Upper lobe of left lung (tissue), 6 donors: ENCODE measurements around the gene MOSMO. TPM values are rescaled to one million over a fixed set of nuclear protein-coding genes. Genes with fewer than 3 reads are reported as not detected.
"Not testable (repeated sequence)": the region's sequence is repeated elsewhere in the genome, so short reads cannot be mapped to it uniquely, and the experiment has no call there.

Experiments
- ATAC-seq, 2 donors: fragments of 200-7000 bp; cut with Tn5 transposase; one replicate each; pipeline ENCODE4 v1.9.1; 2022; ENCODE audit warnings: mild to moderate bottlenecking in 2 of 2, moderate library complexity in 2 of 2; ENCODE audit not compliant: low FRiP score in 2 of 2
- DNase-seq, 2 donors: peaks; one replicate each; pipeline ENCODE4 v3.0.0-alpha.2; 2019 to 2020
- H3K27ac ChIP-seq, 4 donors: fragments of 200-600 bp; sonication (generic); one replicate each; pipeline ENCODE4 v1.5.1; 2016 to 2019
- H3K27me3 ChIP-seq, 4 donors: fragments of 200-600 bp; sonication (generic); one replicate each; pipeline ENCODE4 v1.5.1; 2017 to 2019
- H3K36me3 ChIP-seq, 4 donors: fragments of 200-600 bp; sonication (generic); one replicate each; pipeline ENCODE4 v1.5.1; 2016 to 2019
- H3K4me1 ChIP-seq, 4 donors: fragments of 200-600 bp; sonication (generic); one replicate each; pipeline ENCODE4 v1.5.1; 2018 to 2019
- H3K4me3 ChIP-seq, 4 donors: fragments of 200-600 bp; sonication (generic); one replicate each; pipeline ENCODE4 v1.5.1; 2017 to 2019; ENCODE audit warnings: mild to moderate bottlenecking in 2 of 4, moderate library complexity in 1 of 4
- H3K9me3 ChIP-seq, 4 donors: fragments of 200-600 bp; sonication (generic); one replicate each; pipeline ENCODE4 v1.5.1; 2018 to 2019
- CTCF ChIP-seq, 6 experiments: fragments of 450-650 bp in 4 of 6; fragments of 200-600 bp in 2 of 6; sonication (generic) in 2 of 6; IDR thresholded peaks; one replicate each; pipeline ENCODE4 v1.5.1; 2016 to 2019; ENCODE audit warnings: antibody characterized with exemption in 6 of 6
- EP300 ChIP-seq, 4 donors: sonication (generic); formaldehyde crosslinking; IDR thresholded peaks; one replicate each; pipeline ENCODE4 v1.5.1; 2017; ENCODE audit warnings: antibody characterized with exemption in 4 of 4, control low read depth in 2 of 4
- POLR2A ChIP-seq, 4 donors: fragments of 450-650 bp; IDR thresholded peaks; one replicate each; pipeline ENCODE4 v1.5.1; 2016 to 2017; ENCODE audit warnings: antibody characterized with exemption in 4 of 4, mild to moderate bottlenecking in 2 of 4
- POLR2AphosphoS5 ChIP-seq, 2 donors: sonication (generic); formaldehyde crosslinking; IDR thresholded peaks; one replicate each; pipeline ENCODE4 v1.5.1; 2017; ENCODE audit warnings: antibody characterized with exemption in 2 of 2
- WGBS, 2 donors: methylation state at CpG; one replicate each; pipeline ENCODE4 v1.1.5; 2017 to 2018; 5-methylcytosine and 5-hydroxymethylcytosine counted together
- total RNA-seq, 6 donors: library from RNA; depleted of rRNA in 4 of 6; stranded (reverse); fragments of >200 nt in 4 of 6; gene quantifications; one replicate each; pipeline versions ENCODE4 v1.1.0 to v1.2.1, GENCODE V29; 2016 to 2021
- donor health status: DM: no; HTN: no; CAD: no; lungs with moderate emphysema.
- donor health status: DM: no; HTN: yes; CAD: no; lungs with severe emphysema.

Gene MOSMO
- total RNA-seq, 6 donors from 2014 or later: 10.8 to 24.6 (median 15.9) TPM

GRCh38 chr16:21996923-21997696, 10.8 kb upstream of the MOSMO start:
- no peaks in the 10 kb centered on the region for H3K9me3 ChIP-seq
- peaks cover 6 to 17% (median 10%) of the 10 kb centered on the region in 4 donors for H3K4me1 ChIP-seq
- no peak for TF ChIP-seq POLR2AphosphoS5 (IDR thresholded peaks at IDR 0.05)
- TF ChIP-seq POLR2A (IDR thresholded peaks at IDR 0.05): no peak
- TF ChIP-seq CTCF (IDR thresholded peaks at IDR 0.05): no peak
- TF ChIP-seq EP300 (IDR thresholded peaks at IDR 0.05): no peak
- no peaks in the 10 kb centered on the region for H3K27me3 ChIP-seq
- DNase-seq: no peak
- no peak for ATAC-seq
- H3K36me3 ChIP-seq: no peaks in the 10 kb centered on the region
- no peak overlapping the region for H3K4me3 ChIP-seq
- no peak overlapping the region for H3K27ac ChIP-seq
- WGBS, 2 donors: 82 to 84% methylated on average over 9 of the region's 9 CpGs

GRCh38 chr16:21997697-21998480, 10.0 kb upstream of the MOSMO start:
- H3K9me3 ChIP-seq: no peaks in the 10 kb centered on the region
- DNase-seq (no peak), ATAC-seq (no peak)
- WGBS, 2 donors: 85 to 90% methylated on average over 7 of the region's 7 CpGs
- H3K4me1 ChIP-seq: peaks cover 6 to 17% (median 10%) of the 10 kb centered on the region in 4 donors
- H3K27ac ChIP-seq: no peak overlapping the region
- H3K36me3 ChIP-seq: no peaks in the 10 kb centered on the region
- no peaks in the 10 kb centered on the region for H3K27me3 ChIP-seq
- H3K4me3 ChIP-seq: no peak overlapping the region
- TF ChIP-seq POLR2A (IDR thresholded peaks at IDR 0.05) (no peak), EP300 (IDR thresholded peaks at IDR 0.05) (no peak), CTCF (IDR thresholded peaks at IDR 0.05) (no peak), POLR2AphosphoS5 (IDR thresholded peaks at IDR 0.05) (no peak)

- DNase-seq: no peak
- no peak for TF ChIP-seq CTCF (IDR thresholded peaks at IDR 0.05)
- TF ChIP-seq POLR2A (IDR thresholded peaks at IDR 0.05): no peak
- TF ChIP-seq POLR2AphosphoS5 (IDR thresholded peaks at IDR 0.05): no peak
- no peak for TF ChIP-seq EP300 (IDR thresholded peaks at IDR 0.05)
These were observed 6.3 kb upstream of the MOSMO start for GRCh38 chr16:22001591-22001990.

GRCh38 chr16:22002047-22002446, 5.9 kb upstream of the MOSMO start:
- H3K9me3 ChIP-seq, ATAC-seq, DNase-seq, H3K27me3 ChIP-seq, H3K4me3 ChIP-seq, H3K36me3 ChIP-seq, H3K27ac ChIP-seq: not testable (repeated sequence)
- 84 to 100% methylated on average over 1 of the region's 1 CpG for WGBS, 2 donors
- peaks cover 9 to 20% (median 15%) of the 10 kb centered on the region in 4 donors for H3K4me1 ChIP-seq

More at GRCh38 chr16:22001591-22001990, 6.3 kb upstream of the MOSMO start:
- peak in 1 of 2 donors; percentile 66 for ATAC-seq
- 71 to 82% methylated on average over 1 of the region's 1 CpG for WGBS, 2 donors
- Histone ChIP-seq H3K27me3 (no peaks in the 10 kb centered on the region), H3K36me3 (no peaks in the 10 kb centered on the region), H3K4me1 (peaks cover 6 to 17% (median 10%) of the 10 kb centered on the region in 4 donors), H3K4me3 (no peak overlapping the region), H3K9me3 (no peaks in the 10 kb centered on the region), H3K27ac (no peak overlapping the region)

- DNase-seq (no peak), ATAC-seq (no peak)
- peaks cover 10 to 18% (median 15%) of the 10 kb centered on the region in 4 donors for H3K4me1 ChIP-seq
- no peak overlapping the region for H3K27ac ChIP-seq
- H3K9me3 ChIP-seq: no peaks in the 10 kb centered on the region
- 87 to 92% methylated on average over 4 of the region's 4 CpGs for WGBS, 2 donors
- TF ChIP-seq EP300 (IDR thresholded peaks at IDR 0.05): no peak
- TF ChIP-seq POLR2AphosphoS5 (IDR thresholded peaks at IDR 0.05): no peak
- TF ChIP-seq POLR2A (IDR thresholded peaks at IDR 0.05): no peak
- no peak for TF ChIP-seq CTCF (IDR thresholded peaks at IDR 0.05)
- no peaks in the 10 kb centered on the region for H3K27me3 ChIP-seq
- H3K36me3 ChIP-seq: no peaks in the 10 kb centered on the region
- H3K4me3 ChIP-seq: no peak overlapping the region
These were observed 4.7 kb upstream of the MOSMO start for GRCh38 chr16:22003195-22003594.
